CD4-positive, alpha-beta T cell treated with Interferon gamma for 1 hour (primary cell): Measurements from ENCODE around the gene SOCS4.
"Not testable (repeated sequence)": the region's sequence is repeated elsewhere in the genome, so short reads cannot be mapped to it uniquely, and the experiment has no call there.

Source experiments
- DNase-seq: peaks from one replicate; pipeline ENCODE4 v3.0.0-alpha.2; 2020

Gene SOCS4, protein sequence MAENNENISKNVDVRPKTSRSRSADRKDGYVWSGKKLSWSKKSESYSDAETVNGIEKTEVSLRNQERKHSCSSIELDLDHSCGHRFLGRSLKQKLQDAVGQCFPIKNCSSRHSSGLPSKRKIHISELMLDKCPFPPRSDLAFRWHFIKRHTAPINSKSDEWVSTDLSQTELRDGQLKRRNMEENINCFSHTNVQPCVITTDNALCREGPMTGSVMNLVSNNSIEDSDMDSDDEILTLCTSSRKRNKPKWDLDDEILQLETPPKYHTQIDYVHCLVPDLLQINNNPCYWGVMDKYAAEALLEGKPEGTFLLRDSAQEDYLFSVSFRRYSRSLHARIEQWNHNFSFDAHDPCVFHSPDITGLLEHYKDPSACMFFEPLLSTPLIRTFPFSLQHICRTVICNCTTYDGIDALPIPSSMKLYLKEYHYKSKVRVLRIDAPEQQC

DNA sequence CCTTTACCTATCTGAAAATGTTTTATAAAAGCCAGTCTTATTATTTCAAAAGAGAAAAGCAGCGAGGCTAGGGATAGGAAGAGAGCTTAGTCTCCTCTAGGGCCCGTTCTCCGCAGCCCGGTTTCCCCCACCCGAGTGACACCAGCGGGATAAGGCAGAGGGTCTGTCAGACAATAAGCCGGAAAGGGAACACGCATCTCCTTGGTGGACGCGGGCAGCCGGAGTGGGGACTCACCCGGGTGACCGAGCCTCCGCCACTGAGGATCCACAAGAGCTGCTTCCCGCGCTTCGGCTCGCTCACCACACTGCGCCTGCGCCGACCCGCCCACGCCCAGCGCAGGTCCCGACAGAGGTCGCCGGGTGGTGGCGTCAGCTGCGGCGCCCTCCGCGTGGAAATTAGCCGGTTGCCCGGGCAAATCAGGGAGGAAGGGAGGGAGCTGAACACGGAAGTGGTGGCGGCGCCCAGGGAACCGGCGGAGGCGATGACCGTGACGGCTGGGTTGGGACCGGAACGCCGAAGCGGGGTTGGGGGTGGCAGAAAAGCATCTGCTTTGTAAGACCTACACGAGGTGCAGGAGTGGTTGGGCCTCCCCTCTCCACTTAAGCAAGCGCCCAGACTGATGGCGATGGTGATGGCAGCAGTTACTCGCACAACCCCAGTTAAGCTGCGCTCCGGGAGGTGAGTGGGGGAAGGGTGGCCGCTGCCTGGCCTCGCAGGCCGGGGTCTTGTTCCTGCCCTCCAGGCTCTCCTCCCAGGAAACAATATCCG, at the start of gene SOCS4, which contains the start of gene WDHD1:
Gene SOCS4, plus strand, starts transcription at position 444 of the 769 bp plus-strand sequence. CDS start 15,806 bp downstream, outside the sequence.
Gene WDHD1, minus strand, starts transcription at position 307 of the 769 bp plus-strand sequence. CDS start 312 bp downstream, outside the sequence.
- peak; percentile 94 for DNase-seq

- DNase-seq = no peak
Observed at GRCh38 chr14:54979039-54979438, 48.0 kb upstream of the SOCS4 start.

GRCh38 chr14:54981698-54982097, 45.3 kb upstream of the SOCS4 start:
- DNase-seq = no peak

DNA sequence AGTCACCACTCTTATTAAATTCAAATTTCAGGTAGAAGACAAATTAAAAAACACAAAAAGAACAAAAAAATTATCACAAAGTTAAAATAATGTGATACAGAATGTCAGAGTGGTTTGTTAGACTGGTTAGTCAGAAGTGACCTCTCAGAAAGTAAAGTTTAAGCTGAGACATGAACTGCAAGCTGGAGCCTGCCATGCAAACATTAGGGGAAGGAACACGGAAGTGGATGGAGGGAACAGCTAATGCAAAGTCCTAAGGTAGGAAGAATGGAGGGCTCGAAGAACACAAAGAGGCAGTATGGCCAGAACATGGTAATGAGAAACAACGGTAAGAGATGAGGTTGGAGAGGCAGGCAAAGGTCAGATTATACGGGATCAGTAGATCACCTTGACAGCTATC, 41.9 kb upstream of the SOCS4 start:
- DNase-seq = no peak

DNA sequence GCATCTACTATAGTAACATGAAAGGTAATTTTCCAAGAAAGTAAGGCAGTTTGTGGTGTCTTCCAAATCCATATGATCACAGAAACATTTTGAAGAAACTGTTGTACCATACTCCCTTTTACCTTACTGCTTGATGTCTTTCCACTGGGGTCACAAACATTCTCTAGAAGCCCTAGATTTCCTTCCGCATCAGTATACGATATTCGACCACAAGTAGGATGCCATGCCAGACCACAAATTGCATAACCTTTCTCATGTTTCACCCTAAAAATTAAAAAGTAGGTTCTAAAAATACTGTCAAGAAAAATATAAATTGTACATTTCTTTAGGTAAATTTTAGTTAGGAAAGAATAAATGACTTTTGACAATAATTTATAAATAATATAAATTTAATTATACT, 26.7 kb upstream of the SOCS4 start:
- no peak for DNase-seq

GRCh38 chr14:55005071-55005470, 22.0 kb upstream of the SOCS4 start:
- DNase-seq = no peak

DNA sequence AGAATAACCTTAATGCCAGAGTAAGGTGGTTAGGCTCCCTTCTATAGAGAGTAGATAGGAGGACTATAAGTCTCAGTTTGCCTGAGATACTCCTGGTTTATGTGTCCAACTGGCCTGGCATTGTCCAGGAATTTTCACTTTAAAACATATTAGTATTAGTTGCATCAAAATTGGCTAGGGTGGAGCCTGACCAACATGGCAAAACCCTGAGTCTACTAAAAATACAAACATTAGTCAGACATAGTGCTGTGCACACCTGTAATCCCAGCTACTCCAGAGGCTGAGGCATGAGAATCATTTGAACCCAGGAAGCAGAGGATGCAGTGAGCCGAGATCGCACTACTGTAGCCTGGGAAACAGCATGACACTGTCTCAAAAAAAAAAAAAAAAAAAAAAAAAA, 12.0 kb upstream of the SOCS4 start:
- DNase-seq = no peak

- DNase-seq = no peak
Observed at GRCh38 chr14:55019968-55020554, 7.0 kb upstream of the SOCS4 start.

DNA sequence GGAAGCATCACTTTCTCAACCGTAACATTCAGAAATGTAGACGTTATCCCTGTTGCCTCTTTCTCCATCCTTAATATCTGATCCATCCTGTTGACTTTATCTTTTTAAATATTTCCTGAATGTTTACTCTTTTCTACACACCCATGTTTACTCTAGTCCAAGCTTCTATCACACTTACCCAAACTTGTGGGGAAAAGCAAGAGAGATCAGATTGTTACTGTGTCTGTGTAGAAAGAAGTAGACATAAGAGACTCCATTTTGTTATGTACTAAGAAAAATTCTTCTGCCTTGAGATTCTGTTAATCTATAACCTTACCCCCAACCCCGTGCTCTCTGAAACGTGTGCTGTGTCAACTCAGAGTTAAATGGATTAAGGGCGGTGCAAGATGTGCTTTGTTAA, 2.7 kb upstream of the SOCS4 start:
- DNase-seq = not testable (repeated sequence)

GRCh38 chr14:55025948-55026347, 1.1 kb upstream of the SOCS4 start:
- no peak for DNase-seq

GRCh38 chr14:55026441-55026792, 619 bp upstream of the SOCS4 start:
- DNase-seq = no peak

GRCh38 chr14:55028066-55028465, 1.0 kb downstream of the SOCS4 start:
- DNase-seq = no peak

DNA sequence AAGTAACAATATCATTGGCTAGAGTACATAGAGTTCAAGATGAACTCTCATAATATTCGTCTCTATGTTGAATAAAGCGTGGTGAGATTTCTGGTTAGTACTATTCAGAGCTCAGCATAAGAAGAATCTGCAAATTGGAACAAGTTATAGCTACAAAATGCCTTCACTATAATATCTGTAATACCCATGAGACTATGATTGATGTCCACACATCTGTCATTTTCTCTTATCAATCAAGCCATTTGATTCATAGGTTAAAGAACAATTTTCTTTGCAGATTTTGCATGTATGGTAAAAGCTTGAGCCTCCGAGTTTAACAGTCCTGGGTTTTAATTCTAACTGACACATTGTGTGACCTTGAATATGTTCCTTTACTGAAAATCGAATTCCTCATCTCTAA, 1.4 kb downstream of the SOCS4 start:
- no peak for DNase-seq

GRCh38 chr14:55031190-55031589, 4.2 kb downstream of the SOCS4 start:
- DNase-seq = no peak

- DNase-seq = not testable (repeated sequence)
Observed at GRCh38 chr14:55037995-55038394, 11.0 kb downstream of the SOCS4 start.

DNA sequence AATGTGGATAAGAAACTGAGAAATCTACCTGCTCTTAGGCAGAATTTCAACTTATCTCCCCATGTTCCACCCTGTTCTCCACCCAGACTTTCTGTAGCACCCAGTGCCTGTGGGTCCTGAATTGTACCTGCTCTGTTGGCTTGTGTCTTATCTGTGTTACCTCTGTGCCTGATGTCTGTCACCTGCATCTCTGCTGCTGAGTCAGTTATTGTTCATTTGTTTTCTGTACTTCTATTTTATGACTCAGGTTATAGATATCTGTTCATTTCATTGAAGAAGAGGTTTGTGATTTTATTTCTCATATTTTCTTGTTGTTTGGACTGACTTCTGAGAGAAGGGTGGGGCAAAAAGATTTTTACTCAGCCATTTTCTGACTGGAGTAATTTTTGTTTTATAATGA, 11.7 kb downstream of the SOCS4 start:
- no peak for DNase-seq

DNA sequence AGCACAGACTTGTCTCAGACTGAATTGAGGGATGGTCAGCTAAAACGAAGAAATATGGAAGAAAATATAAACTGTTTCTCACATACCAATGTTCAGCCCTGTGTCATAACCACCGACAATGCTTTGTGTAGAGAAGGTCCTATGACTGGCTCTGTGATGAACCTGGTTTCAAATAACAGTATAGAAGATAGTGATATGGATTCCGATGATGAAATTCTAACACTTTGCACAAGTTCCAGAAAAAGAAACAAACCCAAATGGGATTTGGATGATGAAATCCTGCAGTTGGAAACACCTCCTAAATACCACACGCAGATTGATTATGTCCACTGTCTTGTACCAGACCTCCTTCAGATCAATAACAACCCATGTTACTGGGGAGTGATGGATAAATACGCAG, 16.5 kb downstream of the SOCS4 start:
- no peak for DNase-seq

DNA sequence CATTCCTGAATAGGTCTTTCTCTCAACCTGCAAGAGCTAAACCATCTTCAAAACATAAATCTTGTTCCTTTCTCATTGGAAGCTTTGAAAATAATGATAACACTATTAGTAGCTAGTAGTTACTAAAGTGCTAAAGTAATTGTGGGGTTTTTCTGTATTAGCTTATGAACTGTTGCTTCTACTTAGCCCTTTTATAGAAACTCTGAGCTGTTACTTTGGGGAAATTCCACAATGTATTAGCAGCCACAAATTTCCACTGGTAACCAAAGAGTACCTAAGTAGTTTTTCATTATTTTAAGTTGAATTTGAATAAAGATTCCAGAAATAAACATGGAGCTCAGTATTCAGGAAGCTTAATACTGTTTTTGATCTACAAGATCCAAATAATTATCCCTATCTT, 18.1 kb downstream of the SOCS4 start:
- DNase-seq = no peak

- no peak for DNase-seq
Observed at GRCh38 chr14:55047301-55048053, 20.4 kb downstream of the SOCS4 start.

DNA sequence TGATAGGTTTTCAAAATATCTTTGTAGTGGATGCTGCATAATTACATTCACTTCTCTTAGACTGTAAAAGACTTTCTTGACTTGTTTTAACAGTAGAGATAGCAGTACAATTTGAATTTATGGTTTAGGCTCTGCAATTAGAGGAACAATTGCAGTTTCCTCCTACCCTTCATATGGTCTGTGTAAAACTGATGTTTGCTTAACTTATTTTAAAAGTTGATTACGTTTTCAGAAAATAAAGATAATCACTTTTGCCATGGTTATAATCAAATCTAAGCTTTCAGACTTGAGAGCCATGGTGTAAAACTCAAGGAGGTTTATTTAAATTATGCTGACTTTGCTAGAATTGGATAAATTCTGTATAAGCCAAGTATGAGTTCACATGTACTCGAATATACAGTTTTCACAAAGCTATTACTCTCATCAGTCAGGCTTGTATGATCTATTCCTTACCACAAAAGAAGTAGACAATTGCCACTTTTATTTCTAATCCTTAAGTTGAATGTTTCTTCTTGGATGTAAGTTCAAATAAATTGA, 21.9 kb downstream of the SOCS4 start:
- DNase-seq = no peak

- no peak for DNase-seq
Observed at GRCh38 chr14:55051165-55051422, 24.1 kb downstream of the SOCS4 start.

DNA sequence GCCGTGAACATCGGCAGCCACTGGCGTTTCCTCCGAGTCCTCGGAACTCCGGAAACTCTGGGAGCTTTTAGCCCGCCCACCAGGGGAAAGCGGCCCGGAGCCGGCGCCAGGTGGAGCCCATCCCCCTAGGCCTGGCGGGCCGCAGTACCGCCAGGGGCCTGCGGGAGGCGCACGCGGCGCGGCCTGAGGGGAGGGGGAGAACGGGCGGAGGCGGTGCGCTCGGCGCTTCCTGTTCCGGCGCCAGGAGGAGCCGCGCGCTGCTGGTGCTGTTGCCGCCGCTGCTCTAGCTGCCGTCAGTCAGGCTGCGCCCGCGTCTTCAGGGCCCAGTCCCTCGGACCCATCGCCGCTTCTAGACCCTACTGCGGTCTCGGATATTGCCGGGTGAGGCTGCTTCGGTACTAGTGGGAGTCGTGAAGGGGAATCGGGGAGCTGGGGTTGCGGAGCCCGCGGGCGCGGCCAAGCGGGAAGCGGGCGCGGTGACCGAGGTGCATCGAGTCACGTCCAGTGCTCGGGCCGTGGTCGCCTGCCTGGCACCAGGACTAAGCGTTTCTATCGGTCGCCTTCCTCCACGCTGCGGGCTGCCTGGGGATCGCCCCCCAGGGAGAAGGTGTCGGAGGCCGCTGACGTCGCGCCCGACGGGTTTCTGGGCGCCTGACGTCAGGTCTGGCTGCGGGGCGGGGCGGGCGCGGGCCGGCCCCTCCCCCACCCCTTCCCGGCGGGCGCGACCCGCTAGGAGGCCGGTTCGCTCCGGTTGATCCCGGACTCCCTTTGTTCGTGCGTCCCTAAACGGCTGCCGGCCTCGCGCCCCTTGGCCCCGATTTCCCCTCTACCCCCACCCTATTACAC, 24.6 kb downstream of the SOCS4 start, which contains the start of gene MAPK1IP1L:
Gene MAPK1IP1L, plus strand, starts transcription at position 225 of the 846 bp plus-strand sequence. CDS start 10,037 bp downstream, outside the sequence.
- DNase-seq = peak; percentile 90
